ENCODE measurements around the gene CST2. TPM values are rescaled to one million over a fixed set of nuclear protein-coding genes. Genes with fewer than 3 reads are reported as not detected.
A peak's percentile ranks its signal among the peaks of the same experiment; 100 is the strongest.
"Not testable (repeated sequence)": the region's sequence is repeated elsewhere in the genome, so short reads cannot be mapped to it uniquely, and the experiment has no call there.

CST2 gene
- total RNA-seq, 1 experiment from 2014 or later = not detected

- H3K4me3 ChIP-seq, H3K9me3 ChIP-seq, H3K36me3 ChIP-seq, DNase-seq, H3K27me3 ChIP-seq: not testable (repeated sequence)
Measured at GRCh38 chr20:23831961-23832360, 5.4 kb upstream of the CST2 start.

GRCh38 chr20:23823621-23824324 is 2.8 kb downstream of the CST2 start:
- Histone ChIP-seq H3K36me3 (no peaks in the 10 kb centered on the region), H3K9me3 (no peaks in the 10 kb centered on the region), H3K4me3 (no peak overlapping the region), H3K27me3 (no peaks in the 10 kb centered on the region)
- DNase-seq = no peak

DNA sequence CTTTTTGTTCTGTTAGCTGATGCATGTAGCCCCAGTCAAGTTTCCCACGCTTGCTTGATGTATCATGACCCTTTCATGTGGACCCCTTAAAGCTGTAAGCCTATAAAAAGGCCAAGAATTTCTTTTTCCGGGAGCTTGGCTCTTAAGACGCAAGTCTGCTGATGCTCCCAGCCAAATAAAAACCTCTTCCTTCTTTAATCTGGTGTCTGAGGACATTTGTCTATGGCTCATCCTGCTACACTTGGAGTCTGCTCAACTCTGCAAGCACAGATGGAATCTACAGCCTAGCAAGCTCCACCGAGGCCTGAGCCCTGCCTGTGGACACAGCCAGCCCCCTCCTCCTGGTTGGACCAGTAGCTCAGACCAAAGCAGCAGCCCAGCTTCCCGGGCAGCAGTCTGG is 3.4 kb downstream of the CST2 start:
- no peak for DNase-seq
- Histone ChIP-seq H3K4me3 (no peak overlapping the region), H3K27me3 (no peaks in the 10 kb centered on the region)

GRCh38 chr20:23820493-23820892 is 6.0 kb downstream of the CST2 start:
- Histone ChIP-seq H3K9me3 (no peaks in the 10 kb centered on the region), H3K4me3 (no peak overlapping the region), H3K36me3 (no peaks in the 10 kb centered on the region), H3K27me3 (no peaks in the 10 kb centered on the region)
- DNase-seq = no peak

More for the DNA sequence above, 3.4 kb downstream of the CST2 start:
- no peaks in the 10 kb centered on the region for H3K9me3 ChIP-seq
- no peaks in the 10 kb centered on the region for H3K36me3 ChIP-seq

- not testable (repeated sequence) for H3K36me3 ChIP-seq, H3K4me3 ChIP-seq, DNase-seq, H3K27me3 ChIP-seq, H3K9me3 ChIP-seq
Measured at GRCh38 chr20:23811559-23811958, 15.0 kb downstream of the CST2 start.

- not testable (repeated sequence) for DNase-seq, H3K36me3 ChIP-seq, H3K4me3 ChIP-seq, H3K27me3 ChIP-seq, H3K9me3 ChIP-seq
Measured at GRCh38 chr20:23810349-23810748, 16.2 kb downstream of the CST2 start.

DNA sequence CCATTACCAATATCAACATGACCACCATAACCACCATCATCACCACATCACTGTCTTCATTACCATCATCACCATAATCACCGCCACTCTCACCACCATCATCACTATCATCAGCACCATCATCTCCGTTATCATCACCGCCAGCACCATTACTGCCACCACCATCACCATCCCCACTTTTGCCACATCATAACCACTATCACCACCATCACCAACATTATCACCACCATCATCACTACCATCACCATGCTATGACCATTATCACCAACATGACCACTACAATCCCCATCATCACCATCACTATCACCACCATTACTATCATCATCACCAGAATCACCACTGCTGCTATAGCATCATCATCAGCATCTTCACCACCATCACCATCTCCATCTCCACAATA is 25.7 kb downstream of the CST2 start:
- H3K36me3 ChIP-seq = no peaks in the 10 kb centered on the region
- no peak for DNase-seq
- H3K4me3 ChIP-seq = no peak overlapping the region
- H3K27me3 ChIP-seq = no peaks in the 10 kb centered on the region
- no peaks in the 10 kb centered on the region for H3K9me3 ChIP-seq

GRCh38 chr20:23799216-23799847 is 27.2 kb downstream of the CST2 start:
- not testable (repeated sequence) for H3K27me3 ChIP-seq, H3K36me3 ChIP-seq, H3K9me3 ChIP-seq, H3K4me3 ChIP-seq
- peak; percentile 30 for DNase-seq

DNA sequence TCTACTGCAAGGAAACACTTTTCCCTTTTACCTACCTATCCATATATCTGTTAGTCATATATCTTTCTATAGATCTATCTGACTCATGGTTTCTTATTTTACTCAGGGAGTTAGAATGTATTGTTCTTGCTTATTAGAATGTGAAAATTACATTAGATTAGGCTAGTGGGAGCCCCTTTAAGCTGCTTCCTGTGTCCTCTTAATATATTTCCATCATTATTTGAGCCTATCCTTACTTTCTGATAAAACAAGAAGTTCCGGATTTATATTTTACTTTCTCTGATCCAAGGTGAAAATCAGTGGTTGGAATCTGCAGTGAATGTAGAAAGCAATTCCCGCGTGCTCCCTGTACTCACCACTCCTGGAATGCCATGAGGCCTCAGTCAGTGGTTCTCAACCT is 31.0 kb downstream of the CST2 start:
- DNase-seq = no peak
- no peak overlapping the region for H3K4me3 ChIP-seq
- no peaks in the 10 kb centered on the region for H3K36me3 ChIP-seq
- no peaks in the 10 kb centered on the region for H3K27me3 ChIP-seq
- no peaks in the 10 kb centered on the region for H3K9me3 ChIP-seq

DNA sequence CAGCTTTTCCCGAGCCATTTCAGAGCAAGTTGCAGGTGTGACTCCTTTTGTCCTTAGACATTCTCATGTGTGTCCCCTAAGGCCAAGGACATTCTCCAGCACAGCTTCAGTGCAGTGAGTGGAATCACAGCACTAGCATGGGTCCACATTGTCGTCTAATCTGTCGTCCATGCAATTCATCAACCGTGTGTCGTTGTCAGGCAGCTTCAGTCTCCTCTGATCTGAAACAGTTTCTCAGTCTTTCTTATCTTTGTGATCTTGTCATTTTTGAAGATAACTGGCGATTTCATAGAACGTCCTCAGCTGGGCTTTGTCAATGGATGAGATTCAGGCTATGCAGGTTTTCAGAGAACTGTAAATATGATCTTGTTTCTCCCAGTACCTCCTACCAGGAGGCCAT is 31.7 kb downstream of the CST2 start:
- no peak for DNase-seq
- Histone ChIP-seq H3K36me3 (no peaks in the 10 kb centered on the region), H3K4me3 (no peak overlapping the region), H3K9me3 (no peaks in the 10 kb centered on the region), H3K27me3 (no peaks in the 10 kb centered on the region)

GRCh38 chr20:23794065-23794464 is 32.5 kb downstream of the CST2 start:
- no peaks in the 10 kb centered on the region for H3K9me3 ChIP-seq
- no peak overlapping the region for H3K4me3 ChIP-seq
- no peak for DNase-seq
- H3K36me3 ChIP-seq = no peaks in the 10 kb centered on the region
- no peaks in the 10 kb centered on the region for H3K27me3 ChIP-seq

- Histone ChIP-seq H3K36me3 (no peaks in the 10 kb centered on the region), H3K4me3 (no peak overlapping the region), H3K9me3 (no peaks in the 10 kb centered on the region), H3K27me3 (no peaks in the 10 kb centered on the region)
- DNase-seq = no peak
Measured at GRCh38 chr20:23783447-23783846, 43.1 kb downstream of the CST2 start.

GRCh38 chr20:23782366-23782983 is 44.1 kb downstream of the CST2 start:
- H3K9me3 ChIP-seq = no peaks in the 10 kb centered on the region
- peak; percentile 11 for DNase-seq
- H3K4me3 ChIP-seq = no peak overlapping the region
- no peaks in the 10 kb centered on the region for H3K36me3 ChIP-seq
- H3K27me3 ChIP-seq = no peaks in the 10 kb centered on the region

DNA sequence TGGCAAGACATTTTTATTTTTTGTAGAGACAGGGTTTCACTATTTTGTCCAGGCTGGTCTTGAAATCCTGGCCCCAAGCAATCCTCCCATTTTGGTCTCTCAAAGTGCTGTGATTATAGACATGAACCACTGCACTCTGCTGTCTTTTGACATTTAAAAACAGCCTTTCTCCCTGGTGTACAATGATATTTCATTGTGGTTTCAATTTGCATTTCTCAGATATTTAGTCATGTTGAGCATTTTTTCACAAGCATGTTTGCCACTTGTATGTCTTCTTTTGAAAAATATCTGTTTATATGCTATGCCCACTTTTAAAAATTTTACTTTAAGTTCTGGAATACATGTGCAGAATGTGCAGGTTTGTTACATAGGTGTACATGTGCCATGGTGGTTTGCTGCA is 47.9 kb downstream of the CST2 start:
- DNase-seq, H3K27me3 ChIP-seq, H3K36me3 ChIP-seq, H3K9me3 ChIP-seq, H3K4me3 ChIP-seq: not testable (repeated sequence)

DNA sequence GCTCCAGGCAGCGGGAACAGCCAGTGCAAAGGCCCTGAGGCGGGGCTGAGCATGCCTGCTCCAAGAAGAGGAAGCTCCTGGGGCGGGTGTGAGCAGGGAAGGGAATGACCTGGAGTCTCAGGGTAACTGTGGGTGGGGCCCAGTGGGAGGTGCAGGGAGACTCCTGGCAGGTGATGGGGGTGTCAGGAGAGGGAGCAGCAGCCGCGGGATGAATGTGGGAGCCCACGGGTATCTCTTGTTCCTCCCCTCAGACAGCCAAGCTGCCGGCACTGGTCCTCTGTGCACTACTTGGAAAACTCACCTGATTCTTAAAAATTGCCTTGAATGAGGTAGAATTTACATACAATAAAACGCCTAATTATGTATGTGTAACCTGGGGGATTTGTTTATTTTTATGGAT is 49.1 kb downstream of the CST2 start:
- H3K4me3 ChIP-seq, H3K27me3 ChIP-seq, DNase-seq, H3K9me3 ChIP-seq, H3K36me3 ChIP-seq: not testable (repeated sequence)

- Histone ChIP-seq H3K4me3 (no peak overlapping the region), H3K27me3 (no peaks in the 10 kb centered on the region), H3K9me3 (no peaks in the 10 kb centered on the region), H3K36me3 (no peaks in the 10 kb centered on the region)
- DNase-seq = no peak
Measured at GRCh38 chr20:23776067-23776771, 50.3 kb downstream of the CST2 start.

DNA sequence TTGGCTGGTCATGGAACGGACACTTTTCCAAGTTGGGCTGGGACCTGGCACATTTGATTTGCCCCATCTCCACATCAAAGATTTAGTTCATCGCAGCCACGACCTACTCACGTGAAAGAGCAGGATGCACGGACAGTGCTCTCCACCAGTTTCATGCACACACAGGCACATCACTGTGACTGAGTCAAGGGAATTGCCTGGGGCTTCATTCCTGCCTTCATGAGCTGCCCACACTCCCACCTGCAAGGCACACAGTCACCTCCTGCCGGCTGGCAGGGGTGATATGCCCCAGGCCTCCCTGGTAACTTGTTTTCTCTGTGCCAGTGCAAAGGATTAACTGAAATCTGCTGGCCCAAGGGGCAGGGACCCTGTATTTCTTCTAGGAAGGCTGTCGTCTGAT is 52.4 kb downstream of the CST2 start:
- Histone ChIP-seq H3K36me3 (no peaks in the 10 kb centered on the region), H3K4me3 (no peak overlapping the region), H3K9me3 (no peaks in the 10 kb centered on the region), H3K27me3 (no peaks in the 10 kb centered on the region)
- no peak for DNase-seq
